Spinal cord (tissue), 10 donors: Measurements from ENCODE around the gene CDH23. TPM values are rescaled to one million over a fixed set of nuclear protein-coding genes. Genes with fewer than 3 reads are reported as not detected.

Experiments
- DNase-seq, 6 donors: peaks; one replicate each; pipeline versions ENCODE4 v3.0.0 to v3.0.0-alpha.2; 2013 to 2015; ENCODE audit warnings: low spot score in 6 of 6, low read depth in 4 of 6
- H3K27ac ChIP-seq: one replicate; pipeline ENCODE4 v1.5.1; 2013; ENCODE audit warnings: low read depth, low read length, control low read depth
- H3K27me3 ChIP-seq: one replicate; pipeline ENCODE4 v1.6.1; 2013; ENCODE audit warnings: low read length; ENCODE audit not compliant: control insufficient read depth, insufficient read depth
- H3K36me3 ChIP-seq: one replicate; pipeline ENCODE4 v1.6.1; 2013; ENCODE audit warnings: low read length; ENCODE audit not compliant: control insufficient read depth, insufficient read depth
- H3K4me1 ChIP-seq: one replicate; pipeline ENCODE4 v1.6.1; 2013; ENCODE audit warnings: low read length; ENCODE audit not compliant: control insufficient read depth, insufficient read depth
- H3K4me3 ChIP-seq: one replicate; pipeline ENCODE4 v1.5.1; 2013; ENCODE audit warnings: low read depth, low read length, control low read depth
- H3K9me3 ChIP-seq: one replicate; pipeline ENCODE4 v1.6.1; 2013; ENCODE audit warnings: low read length; ENCODE audit not compliant: control insufficient read depth, insufficient read depth
- WGBS: methylation state at CpG from one replicate; pipeline ENCODE4 v1.1.5; 2013; ENCODE audit warnings: missing lambda C conversion rate; ENCODE audit not compliant: insufficient coverage; 5-methylcytosine and 5-hydroxymethylcytosine counted together
- polyA plus RNA-seq, 2 donors: library from polyadenylated mRNA; unstranded; fragments of 120-200 nt; gene quantifications; one replicate each; pipeline ENCODE4 v1.2.1, GENCODE V29; 2013; ENCODE audit not compliant: insufficient read length in 2 of 2
- total RNA-seq, 2 donors: library from RNA; depleted of rRNA in 1 of 2; stranded (reverse); fragments of 120-200 nt in 1 of 2; fragments of >200 nt in 1 of 2; gene quantifications; one replicate each; pipeline versions ENCODE4 v1.2.3 to v1.2.4, GENCODE V29; 2013 to 2014
- donor health status: healthy.

Gene CDH23
- total and polyA plus RNA-seq, 4 donors = 15.6 to 24.2 (median 19.0) TPM

- WGBS = 89% methylated on average over 6 of the region's 9 CpGs
- no peak for DNase-seq
- no peak overlapping the region for H3K27ac ChIP-seq
- H3K27me3 ChIP-seq = no peaks in the 10 kb centered on the region
- H3K4me3 ChIP-seq = no peak overlapping the region
- peaks cover 12% of the 10 kb centered on the region for H3K36me3 ChIP-seq
- H3K4me1 ChIP-seq = peaks cover 5% of the 10 kb centered on the region
- H3K9me3 ChIP-seq = no peaks in the 10 kb centered on the region
Observed at GRCh38 chr10:71679425-71679824, 282.7 kb downstream of the CDH23 start.

DNA sequence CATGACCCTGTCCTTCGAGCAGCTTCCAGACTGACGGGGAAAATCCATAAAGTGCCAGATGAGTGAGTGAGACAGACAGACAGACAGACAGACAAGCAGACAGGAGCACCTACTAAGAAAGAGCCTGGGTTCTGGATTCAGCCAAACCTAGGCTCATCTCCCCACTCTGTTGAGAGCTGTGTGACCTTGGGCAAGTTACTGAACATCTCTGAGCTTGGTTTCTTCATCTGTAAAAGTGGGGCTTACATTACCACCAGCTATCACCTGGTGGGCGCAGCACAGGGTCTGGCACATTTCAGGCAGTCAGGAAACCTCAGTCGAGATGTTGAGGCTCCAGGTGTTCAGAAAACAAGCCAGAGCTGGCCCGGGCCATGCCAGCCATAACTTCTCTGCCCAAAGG, 285.3 kb downstream of the CDH23 start:
- Histone ChIP-seq H3K4me1 (peaks cover 27% of the 10 kb centered on the region), H3K36me3 (peaks cover 12% of the 10 kb centered on the region), H3K27ac (no peak overlapping the region), H3K4me3 (no peak overlapping the region), H3K9me3 (no peaks in the 10 kb centered on the region), H3K27me3 (no peaks in the 10 kb centered on the region)
- WGBS = 91% methylated on average over 5 of the region's 5 CpGs
- no peak for DNase-seq

- H3K4me3 ChIP-seq = no peak overlapping the region
- WGBS = 74% methylated on average over 7 of the region's 7 CpGs
- no peaks in the 10 kb centered on the region for H3K9me3 ChIP-seq
- H3K27me3 ChIP-seq = no peaks in the 10 kb centered on the region
- peaks cover 30% of the 10 kb centered on the region for H3K4me1 ChIP-seq
- peaks cover 7% of the 10 kb centered on the region for H3K36me3 ChIP-seq
- DNase-seq = peak in 2 of 6 donors; percentile 24 to 46
- no peak overlapping the region for H3K27ac ChIP-seq
Observed at GRCh38 chr10:71683301-71683700, 286.6 kb downstream of the CDH23 start.

- H3K9me3 ChIP-seq = no peaks in the 10 kb centered on the region
- H3K4me1 ChIP-seq = peaks cover 34% of the 10 kb centered on the region
- no peak overlapping the region for H3K4me3 ChIP-seq
- WGBS = 97% methylated on average over 7 of the region's 7 CpGs
- H3K27ac ChIP-seq = no peak overlapping the region
- H3K27me3 ChIP-seq = no peaks in the 10 kb centered on the region
- H3K36me3 ChIP-seq = peaks cover under 1% of the 10 kb centered on the region
- no peak for DNase-seq
Observed at GRCh38 chr10:71684356-71685173, 287.8 kb downstream of the CDH23 start.

GRCh38 chr10:71685554-71686232, 289.0 kb downstream of the CDH23 start:
- H3K27me3 ChIP-seq = no peaks in the 10 kb centered on the region
- H3K4me1 ChIP-seq = peaks cover 34% of the 10 kb centered on the region
- H3K27ac ChIP-seq = no peak overlapping the region
- peaks cover 3% of the 10 kb centered on the region for H3K36me3 ChIP-seq
- DNase-seq = peak in 2 of 6 donors; percentile 50 to 94
- H3K9me3 ChIP-seq = no peaks in the 10 kb centered on the region
- 46% methylated on average over 10 of the region's 13 CpGs for WGBS
- H3K4me3 ChIP-seq = no peak overlapping the region

GRCh38 chr10:71687077-71687476, 290.4 kb downstream of the CDH23 start:
- DNase-seq = no peak
- peaks cover 3% of the 10 kb centered on the region for H3K36me3 ChIP-seq
- peaks cover 34% of the 10 kb centered on the region for H3K4me1 ChIP-seq
- H3K4me3 ChIP-seq = no peak overlapping the region
- H3K27me3 ChIP-seq = no peaks in the 10 kb centered on the region
- 58% methylated on average over 4 of the region's 5 CpGs for WGBS
- H3K9me3 ChIP-seq = no peaks in the 10 kb centered on the region
- H3K27ac ChIP-seq = no peak overlapping the region

- no peaks in the 10 kb centered on the region for H3K9me3 ChIP-seq
- no peak overlapping the region for H3K4me3 ChIP-seq
- H3K36me3 ChIP-seq = peaks cover 3% of the 10 kb centered on the region
- 82% methylated on average over 9 of the region's 9 CpGs for WGBS
- H3K27ac ChIP-seq = no peak overlapping the region
- no peak for DNase-seq
- H3K4me1 ChIP-seq = peaks cover 34% of the 10 kb centered on the region
- no peaks in the 10 kb centered on the region for H3K27me3 ChIP-seq
Observed at GRCh38 chr10:71687480-71687879, 290.8 kb downstream of the CDH23 start.

DNA sequence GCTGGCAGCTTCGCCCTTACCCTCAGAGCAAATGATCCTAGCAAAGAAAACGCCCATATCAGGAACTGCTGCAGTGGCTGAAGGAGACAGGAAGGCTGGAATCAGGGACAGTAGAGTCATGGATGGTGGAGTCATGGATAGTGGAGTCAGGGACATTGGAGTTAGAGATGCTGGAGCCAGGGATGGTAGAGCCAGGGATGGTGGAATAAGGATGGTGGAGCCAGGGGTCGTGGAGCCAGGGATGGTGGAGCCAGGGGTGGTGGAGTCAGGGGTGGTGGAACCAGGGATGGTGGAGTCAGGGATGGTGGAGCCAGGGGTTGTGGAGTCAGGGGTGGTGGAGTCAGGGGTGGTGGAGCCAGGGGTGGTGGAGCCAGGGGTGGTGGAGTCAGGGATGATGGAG, 291.5 kb downstream of the CDH23 start:
- Histone ChIP-seq H3K9me3 (no peaks in the 10 kb centered on the region), H3K36me3 (peaks cover 3% of the 10 kb centered on the region), H3K27me3 (no peaks in the 10 kb centered on the region), H3K4me3 (no peak overlapping the region), H3K27ac (no peak overlapping the region), H3K4me1 (peaks cover 31% of the 10 kb centered on the region)
- WGBS = 94% methylated on average over 3 of the region's 3 CpGs
- DNase-seq = no peak

DNA sequence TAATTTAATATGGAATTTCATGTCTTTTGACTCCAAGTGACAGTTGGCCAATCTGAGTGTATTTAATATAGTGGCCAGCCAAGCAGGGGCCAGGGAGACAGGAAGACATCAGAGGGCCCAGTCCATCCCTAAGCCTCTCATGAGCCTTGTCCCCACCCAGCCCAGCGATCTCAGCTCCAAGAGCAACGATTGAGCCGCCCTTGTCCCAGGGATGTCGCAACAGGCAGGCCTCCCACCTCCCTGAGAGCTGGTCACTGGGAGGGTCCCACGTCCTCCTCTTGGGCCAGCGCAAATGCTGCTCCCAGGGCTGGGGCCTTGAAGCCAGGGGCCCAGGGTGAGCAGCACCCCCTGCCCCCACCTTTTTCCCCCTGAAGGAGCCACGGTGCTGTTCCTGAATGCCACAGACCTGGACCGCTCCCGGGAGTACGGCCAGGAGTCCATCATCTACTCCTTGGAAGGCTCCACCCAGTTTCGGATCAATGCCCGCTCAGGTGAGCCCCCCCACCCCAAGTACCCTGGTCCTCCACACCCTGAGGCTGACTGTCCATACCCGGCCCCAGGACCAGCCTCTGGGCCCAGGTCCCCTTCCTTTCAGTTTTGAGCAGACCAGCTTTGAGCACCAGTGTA, 293.5 kb downstream of the CDH23 start:
- WGBS = 89% methylated on average over 10 of the region's 13 CpGs
- Histone ChIP-seq H3K4me3 (no peak overlapping the region), H3K36me3 (peaks cover 7% of the 10 kb centered on the region), H3K9me3 (no peaks in the 10 kb centered on the region), H3K27ac (no peak overlapping the region), H3K27me3 (no peaks in the 10 kb centered on the region), H3K4me1 (peaks cover 31% of the 10 kb centered on the region)
- no peak for DNase-seq
